Activated CD4-positive, alpha-beta T cell treated with anti-CD3 and anti-CD28 coated beads, Interleukin-2, amount 50 U/mL, for 16 hours (primary cell): ENCODE results near the gene GBGT1.
A peak's percentile ranks its signal among the peaks of the same experiment; 100 is the strongest.

Source experiments
- DNase-seq: peaks from one replicate; pipeline ENCODE4 v3.0.0-alpha.2; 2020

GBGT1 gene

DNA sequence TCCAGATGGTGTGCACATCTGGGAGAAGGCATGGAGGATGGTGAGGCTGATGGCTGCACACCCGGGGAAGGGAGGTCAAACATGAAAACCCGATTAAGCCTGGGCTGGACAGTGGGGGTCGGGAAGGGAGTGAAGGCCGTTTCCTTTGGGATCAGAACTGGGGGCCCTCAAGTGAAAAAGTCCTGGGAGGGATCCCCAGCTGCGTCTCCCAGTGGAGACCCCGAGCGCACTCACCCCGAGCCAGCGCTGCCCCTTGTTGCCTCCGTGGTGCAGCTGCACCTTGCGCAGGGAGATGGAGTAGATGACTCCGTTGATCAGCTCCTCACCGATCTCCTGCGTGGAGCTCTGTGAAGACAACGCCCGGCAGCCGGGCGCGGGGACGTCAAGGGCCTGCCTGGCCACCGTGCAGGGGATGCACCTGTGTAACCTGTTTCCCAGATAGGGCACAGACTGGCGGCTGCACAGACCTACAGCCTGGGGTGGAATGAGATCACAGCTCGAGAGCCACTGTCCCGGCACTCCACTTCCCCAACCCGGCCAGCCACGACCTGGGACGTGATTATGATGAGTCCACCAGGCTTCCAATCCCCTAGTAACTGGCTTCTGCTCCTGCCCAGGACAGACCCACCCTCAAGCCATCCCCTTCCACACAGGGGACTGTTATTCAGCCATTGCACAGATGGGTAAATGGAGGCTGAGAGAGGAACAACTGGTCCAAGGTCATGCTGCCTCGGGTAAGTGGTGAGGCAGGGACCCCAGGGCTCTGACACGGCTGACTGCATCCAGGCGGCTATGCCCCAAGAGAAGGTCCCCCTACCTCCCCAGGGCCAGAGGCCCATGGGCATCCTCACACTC, 51.7 kb downstream of the GBGT1 start:
- no peak for DNase-seq

DNA sequence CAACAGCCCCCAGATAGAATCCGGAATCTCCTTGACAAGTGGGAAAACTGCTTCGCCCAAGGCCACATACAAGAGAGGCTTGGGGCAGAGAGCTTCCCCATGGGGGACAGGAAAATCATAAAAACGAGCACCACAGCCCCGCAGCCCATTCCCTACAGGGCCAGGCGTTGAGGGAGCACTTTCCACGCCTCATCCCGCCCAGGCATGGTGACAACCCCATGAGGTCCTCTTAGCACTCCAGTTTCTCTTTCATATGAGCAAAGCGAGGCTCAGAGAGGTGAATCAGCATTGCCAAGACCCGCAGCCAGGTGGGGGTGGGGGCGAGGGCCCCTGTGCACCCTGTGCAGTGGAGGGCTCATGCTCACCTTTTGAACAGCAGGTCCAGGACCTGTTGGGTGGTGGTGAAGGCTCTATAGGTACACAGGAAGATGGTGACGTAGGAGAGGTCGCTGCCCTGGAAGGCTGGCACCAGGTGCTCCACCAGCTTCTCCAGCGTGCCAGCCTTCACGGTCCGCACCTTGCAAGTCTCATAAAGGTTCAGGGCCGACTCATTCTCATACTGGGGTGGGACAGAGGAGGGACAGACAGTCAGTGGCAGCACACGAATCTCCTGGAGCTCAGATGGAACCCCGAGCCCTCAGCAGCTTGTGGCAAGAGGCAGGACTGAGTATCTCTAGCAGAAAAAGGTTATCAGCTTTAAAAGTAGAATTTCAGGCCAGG, 53.6 kb downstream of the GBGT1 start:
- DNase-seq = no peak

DNA sequence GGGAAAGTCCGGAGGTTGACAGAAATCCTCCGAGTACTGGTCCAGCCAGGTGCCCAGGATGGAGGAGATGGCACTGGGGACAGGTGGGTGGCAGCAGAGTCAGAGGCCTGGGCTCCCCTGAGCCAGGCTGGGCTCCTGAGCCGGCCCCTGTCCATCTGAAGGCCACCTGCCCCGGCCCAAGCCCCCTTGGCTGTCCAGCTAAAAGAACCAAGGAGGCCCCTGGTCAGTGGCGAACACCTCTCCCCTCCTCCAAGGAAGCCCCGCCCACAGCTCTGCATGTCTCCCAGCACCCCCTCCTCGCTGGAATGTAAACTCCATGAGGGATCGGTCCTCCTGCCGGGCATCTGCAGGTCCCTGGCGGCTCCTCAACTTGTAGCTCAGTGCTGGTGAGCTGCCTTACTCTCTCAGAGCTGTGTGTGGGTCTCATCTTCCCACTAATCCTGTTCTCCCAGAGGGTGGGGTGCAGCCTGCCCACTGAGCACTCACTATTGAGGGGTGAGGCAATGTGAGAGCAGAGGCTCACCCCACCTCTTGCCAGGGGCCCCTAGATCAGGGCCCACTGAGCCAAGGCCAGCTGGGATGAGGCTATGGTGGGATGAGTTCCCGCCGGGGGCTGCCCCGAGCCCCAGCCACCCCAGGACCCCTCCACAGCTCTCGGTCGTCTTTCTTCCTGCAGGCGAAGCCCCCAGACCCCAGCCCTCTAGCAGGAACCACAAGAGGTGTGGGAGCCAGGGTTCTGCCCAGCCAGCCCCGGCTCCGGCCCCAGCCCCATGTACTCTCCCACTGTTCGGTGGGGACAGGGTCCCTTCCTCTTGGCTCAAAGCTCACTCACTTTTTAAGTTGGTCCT, 54.7 kb downstream of the GBGT1 start:
- no peak for DNase-seq

DNA sequence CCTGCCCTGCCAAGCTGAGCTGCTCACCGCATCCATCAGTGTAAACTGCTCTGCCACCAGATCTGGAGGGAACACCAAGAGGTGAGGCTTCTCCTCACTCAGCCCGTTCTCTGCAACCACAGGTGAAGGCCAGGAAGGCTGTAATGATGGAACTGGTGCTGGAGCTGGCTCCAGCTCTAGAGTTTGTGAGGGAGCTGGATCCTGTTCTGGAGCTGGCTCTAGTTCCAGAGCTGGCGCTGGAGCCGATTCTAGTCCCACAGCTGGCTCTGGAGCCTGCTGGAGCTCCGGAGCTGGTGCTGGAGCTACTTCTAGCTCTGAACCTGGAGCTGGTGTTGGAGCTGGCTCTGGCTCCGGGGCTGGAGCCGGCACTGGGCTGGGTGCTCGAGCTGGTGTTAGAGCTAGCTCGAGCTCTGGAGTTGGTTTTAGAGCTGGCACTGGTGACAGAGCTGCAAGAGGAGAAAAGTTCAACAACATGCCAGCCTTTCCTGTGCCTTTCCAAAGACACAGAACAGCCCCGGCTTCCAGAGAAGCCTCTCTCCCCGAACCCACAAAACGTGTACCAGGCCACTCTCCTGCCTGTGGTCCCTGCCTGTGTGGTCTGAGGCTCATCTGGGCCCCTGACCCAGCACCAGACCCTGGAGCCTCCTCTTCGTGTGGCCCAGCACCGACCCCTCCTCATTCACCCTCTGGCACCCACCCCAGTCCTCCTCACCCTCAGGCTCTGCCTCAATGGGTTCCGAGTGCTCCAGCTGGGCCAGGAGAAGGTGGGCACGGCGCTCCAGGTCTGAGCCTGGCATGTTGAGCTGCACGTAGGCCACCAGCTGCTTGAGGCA, 55.5 kb downstream of the GBGT1 start:
- no peak for DNase-seq

DNA sequence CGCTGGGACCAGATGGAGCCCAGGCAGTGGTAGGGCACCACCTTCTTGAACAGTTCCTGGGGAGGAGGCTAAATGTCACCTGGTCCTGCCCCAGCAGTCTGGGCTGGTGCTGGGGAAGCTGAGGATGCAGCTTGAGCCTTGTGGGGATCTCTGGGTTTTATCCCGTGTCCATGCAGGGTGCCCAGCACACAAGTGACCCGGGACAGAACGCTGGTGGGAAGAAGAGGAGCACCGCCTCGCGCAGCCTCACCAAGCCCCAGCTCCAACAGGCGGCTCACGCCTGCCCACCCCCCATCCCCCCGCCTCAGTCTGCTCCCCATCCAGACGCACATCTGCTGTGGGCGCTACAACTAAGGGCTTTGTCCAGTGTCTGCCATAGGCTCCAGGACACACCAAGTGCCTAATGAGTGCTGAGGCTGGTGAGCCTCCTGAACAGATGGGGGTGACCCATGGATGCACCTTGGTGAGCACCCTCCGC, 56.4 kb downstream of the GBGT1 start:
- no peak for DNase-seq

GRCh38 chr9:133106511-133107244, 57.0 kb downstream of the GBGT1 start:
- no peak for DNase-seq

DNA sequence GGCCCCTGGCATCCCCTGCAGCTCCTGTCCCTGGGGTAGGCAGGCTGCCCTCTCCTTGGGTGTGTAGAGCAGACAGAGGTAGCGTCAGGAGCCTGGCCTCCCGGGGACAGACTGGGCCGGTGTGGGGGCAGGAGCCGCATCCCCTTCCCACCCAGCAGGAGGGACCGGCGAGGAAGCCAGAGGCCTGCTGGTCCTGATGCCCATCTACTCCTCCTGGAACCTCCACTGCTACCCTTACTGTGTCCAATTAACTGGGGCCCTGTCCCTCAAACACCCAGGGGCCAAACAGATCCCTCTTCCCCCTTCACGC, 58.3 kb downstream of the GBGT1 start:
- no peak for DNase-seq

DNA sequence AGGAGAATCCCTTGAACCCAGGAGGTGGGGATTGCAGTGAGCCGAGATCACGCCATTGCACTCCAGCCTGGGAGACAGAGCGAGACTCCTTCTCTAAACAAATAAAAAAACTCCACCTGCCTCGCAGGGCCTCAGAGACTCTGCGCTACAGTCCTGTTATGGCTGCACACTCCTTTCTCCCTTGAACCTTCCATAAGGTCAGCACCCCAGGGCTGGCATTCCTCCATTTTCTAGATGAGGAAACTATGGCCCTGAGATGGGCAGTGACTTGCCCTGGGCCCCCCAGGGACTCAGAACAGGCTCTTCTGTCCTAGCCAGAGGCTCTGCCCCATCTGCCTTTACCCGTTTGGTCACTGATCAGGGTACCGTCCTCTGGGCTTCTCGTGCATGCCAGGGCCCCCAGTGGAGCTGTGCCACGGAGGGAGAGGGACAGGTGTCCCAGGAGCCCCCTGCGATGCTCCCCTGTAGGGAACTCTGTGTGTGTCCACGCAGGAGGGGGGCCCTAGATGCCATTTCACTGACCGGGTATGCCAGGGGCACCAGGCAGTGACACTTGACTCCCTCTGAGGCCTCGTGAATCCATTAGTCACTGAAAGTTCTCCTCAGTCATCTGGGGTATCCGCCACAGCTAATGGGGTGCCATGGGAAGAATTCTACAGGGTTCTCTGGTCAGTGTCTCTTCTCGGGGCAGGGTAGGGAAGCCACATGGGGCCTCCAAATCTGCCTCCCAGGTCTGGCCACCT, 58.8 kb downstream of the GBGT1 start:
- no peak for DNase-seq

GRCh38 chr9:133103987-133104505, 59.7 kb downstream of the GBGT1 start:
- DNase-seq = no peak

- peak; percentile 51 for DNase-seq
Observed at GRCh38 chr9:133103183-133103986, 60.3 kb downstream of the GBGT1 start.
